ENCODE data around the gene LTBP2.

- TF ChIP-seq POLR2A (IDR thresholded peaks at IDR 0.05; ENCODE audit: low read depth, low read length): no peak
- no peak for TF ChIP-seq TAF1 (IDR thresholded peaks at IDR 0.05; ENCODE audit: borderline replicate concordance, low read depth, low read length)
Measured at GRCh38 chr14:74580275-74580672, 31.8 kb downstream of the LTBP2 start.

All from GM12892 (cell line).